ENCODE results near the gene LARP6. TPM values are rescaled to one million over a fixed set of nuclear protein-coding genes. Genes with fewer than 3 reads are reported as not detected.

LARP6 gene
- total RNA-seq, 2 experiments from 2014 or later = 0.31 TPM; not detected in 1

DNA sequence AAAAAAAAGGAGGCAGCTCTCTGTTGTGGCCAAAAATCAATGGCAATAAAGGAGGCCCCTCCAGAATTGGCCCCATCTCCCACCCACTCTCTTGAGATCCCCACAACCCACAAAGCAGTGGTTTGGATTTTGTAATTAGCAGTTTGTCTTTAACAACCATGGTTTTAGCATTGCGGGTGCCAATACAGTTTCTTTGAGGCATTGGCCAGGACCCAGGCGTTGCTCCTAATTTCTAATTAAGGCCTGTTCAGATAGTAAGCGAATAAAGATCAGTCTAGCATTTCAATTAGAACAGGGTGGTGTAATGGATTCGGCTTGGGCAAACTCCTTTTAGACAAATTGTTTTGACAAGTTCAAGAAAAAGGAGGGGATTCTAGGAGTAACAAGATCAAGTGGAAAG lies 67.0 kb downstream of the LARP6 start:
- no peaks in the 10 kb centered on the region for H3K9me3 Mint-ChIP-seq
- POLR2A ChIA-PET = no interaction called here

GRCh38 chr15:70783610-70784022 lies 70.3 kb downstream of the LARP6 start:
- ChIA-PET CTCF (no interaction called here), POLR2A (no interaction called here)
- ATAC-seq (ENCODE audit: poor library complexity) = no peak

More for the DNA sequence above, 67.0 kb downstream of the LARP6 start:
- ATAC-seq (ENCODE audit: poor library complexity) (no peak), DNase-seq (no peak)
- no peak overlapping the region for H3K27ac ChIP-seq (ENCODE audit: low read depth in 1 of 2, low read length in 2 of 2)
- H3K9me3 ChIP-seq (ENCODE audit: control insufficient read depth in 1 of 2, insufficient read depth in 1 of 2, low read length in 2 of 2) = no peaks in the 10 kb centered on the region
- H3K4me1 Mint-ChIP-seq (ENCODE audit: low read depth) = no peaks in the 10 kb centered on the region
- peaks cover 0 to 4% of the 10 kb centered on the region in 2 experiments for H3K27me3 ChIP-seq (ENCODE audit: control insufficient read depth in 1 of 2, insufficient read depth in 2 of 2, low read length in 2 of 2)
- CTCF ChIA-PET = no interaction called here
- H3K36me3 ChIP-seq (ENCODE audit: insufficient read depth, low read length) = no peaks in the 10 kb centered on the region
- H3K4me3 ChIP-seq (ENCODE audit: low read length) = no peak overlapping the region
- intact Hi-C loops (cut with DNase I, micrococcal nuclease) = no loop called here
- no peaks in the 10 kb centered on the region for H3K36me3 Mint-ChIP-seq (ENCODE audit: low read depth)
- no peak overlapping the region for H3K4me3 Mint-ChIP-seq
- H3K4me1 ChIP-seq (ENCODE audit: insufficient read depth, low read length) = no peaks in the 10 kb centered on the region
- no peak overlapping the region for H3K27ac Mint-ChIP-seq
- TF ChIP-seq, protein P1, sequence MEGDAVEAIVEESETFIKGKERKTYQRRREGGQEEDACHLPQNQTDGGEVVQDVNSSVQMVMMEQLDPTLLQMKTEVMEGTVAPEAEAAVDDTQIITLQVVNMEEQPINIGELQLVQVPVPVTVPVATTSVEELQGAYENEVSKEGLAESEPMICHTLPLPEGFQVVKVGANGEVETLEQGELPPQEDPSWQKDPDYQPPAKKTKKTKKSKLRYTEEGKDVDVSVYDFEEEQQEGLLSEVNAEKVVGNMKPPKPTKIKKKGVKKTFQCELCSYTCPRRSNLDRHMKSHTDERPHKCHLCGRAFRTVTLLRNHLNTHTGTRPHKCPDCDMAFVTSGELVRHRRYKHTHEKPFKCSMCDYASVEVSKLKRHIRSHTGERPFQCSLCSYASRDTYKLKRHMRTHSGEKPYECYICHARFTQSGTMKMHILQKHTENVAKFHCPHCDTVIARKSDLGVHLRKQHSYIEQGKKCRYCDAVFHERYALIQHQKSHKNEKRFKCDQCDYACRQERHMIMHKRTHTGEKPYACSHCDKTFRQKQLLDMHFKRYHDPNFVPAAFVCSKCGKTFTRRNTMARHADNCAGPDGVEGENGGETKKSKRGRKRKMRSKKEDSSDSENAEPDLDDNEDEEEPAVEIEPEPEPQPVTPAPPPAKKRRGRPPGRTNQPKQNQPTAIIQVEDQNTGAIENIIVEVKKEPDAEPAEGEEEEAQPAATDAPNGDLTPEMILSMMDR (IDR thresholded peaks at IDR 0.05) = no peak
- peaks cover 8% of the 10 kb centered on the region for H3K27me3 Mint-ChIP-seq

DNA sequence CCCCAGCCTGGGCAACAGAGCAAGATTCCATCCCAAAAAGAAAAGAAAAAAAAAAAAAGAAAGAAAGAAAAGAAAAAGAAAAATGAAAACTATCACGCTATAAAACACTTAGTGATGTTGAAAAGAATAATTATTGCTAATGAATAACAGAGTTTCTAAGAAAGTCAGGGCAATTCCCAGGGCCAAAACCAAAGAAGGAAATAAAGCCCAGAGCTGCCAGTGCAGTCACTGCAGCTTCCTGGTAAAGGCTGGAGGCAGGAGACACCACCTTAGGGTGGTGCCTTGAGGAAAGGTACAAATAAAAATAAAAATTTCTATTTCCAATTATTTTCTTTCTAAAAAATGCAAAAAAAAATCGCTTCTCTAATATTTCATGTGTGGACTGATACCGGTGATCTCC lies 70.9 kb downstream of the LARP6 start:
- no peak overlapping the region for H3K27ac ChIP-seq (ENCODE audit: low read depth in 1 of 2, low read length in 2 of 2)
- no peak overlapping the region for H3K4me3 ChIP-seq (ENCODE audit: low read length)
- Mint-ChIP-seq H3K4me1 (ENCODE audit: low read depth) (no peaks in the 10 kb centered on the region), H3K27ac (no peak overlapping the region), H3K27me3 (peaks cover 14% of the 10 kb centered on the region), H3K9me3 (no peaks in the 10 kb centered on the region), H3K4me3 (no peak overlapping the region), H3K36me3 (ENCODE audit: low read depth) (no peaks in the 10 kb centered on the region)
- H3K27me3 ChIP-seq (ENCODE audit: control insufficient read depth in 1 of 2, insufficient read depth in 2 of 2, low read length in 2 of 2) = peaks cover 0 to 8% of the 10 kb centered on the region in 2 experiments
- H3K9me3 ChIP-seq (ENCODE audit: control insufficient read depth in 1 of 2, insufficient read depth in 1 of 2, low read length in 2 of 2) = no peaks in the 10 kb centered on the region
- TF ChIP-seq, protein P1 (IDR thresholded peaks at IDR 0.05) = no peak
- ATAC-seq (ENCODE audit: poor library complexity) (no peak), DNase-seq (no peak)
- intact Hi-C loops (cut with DNase I, micrococcal nuclease) = no loop called here
- H3K4me1 ChIP-seq (ENCODE audit: insufficient read depth, low read length) = no peaks in the 10 kb centered on the region
- CTCF ChIA-PET = no interaction called here
- H3K36me3 ChIP-seq (ENCODE audit: insufficient read depth, low read length) = no peaks in the 10 kb centered on the region
- POLR2A ChIA-PET = no interaction called here

More at GRCh38 chr15:70783610-70784022, 70.3 kb downstream of the LARP6 start:
- intact Hi-C loops (cut with DNase I, micrococcal nuclease) = no loop called here
- Histone ChIP-seq H3K27ac (ENCODE audit: low read depth in 1 of 2, low read length in 2 of 2) (no peak overlapping the region), H3K9me3 (ENCODE audit: control insufficient read depth in 1 of 2, insufficient read depth in 1 of 2, low read length in 2 of 2) (no peaks in the 10 kb centered on the region), H3K27me3 (ENCODE audit: control insufficient read depth in 1 of 2, insufficient read depth in 2 of 2, low read length in 2 of 2) (peaks cover 0 to 8% of the 10 kb centered on the region in 2 experiments), H3K4me1 (ENCODE audit: insufficient read depth, low read length) (no peaks in the 10 kb centered on the region), H3K36me3 (ENCODE audit: insufficient read depth, low read length) (no peaks in the 10 kb centered on the region), H3K4me3 (ENCODE audit: low read length) (no peak overlapping the region)
- H3K27me3 Mint-ChIP-seq = peaks cover 14% of the 10 kb centered on the region
- H3K27ac Mint-ChIP-seq = no peak overlapping the region
- H3K36me3 Mint-ChIP-seq (ENCODE audit: low read depth) = no peaks in the 10 kb centered on the region
- TF ChIP-seq, protein P1 (IDR thresholded peaks at IDR 0.05) = no peak
- no peaks in the 10 kb centered on the region for H3K9me3 Mint-ChIP-seq
- no peaks in the 10 kb centered on the region for H3K4me1 Mint-ChIP-seq (ENCODE audit: low read depth)
- no peak for DNase-seq
- no peak overlapping the region for H3K4me3 Mint-ChIP-seq

All from CD4-positive, alpha-beta T cell (primary cell).